CD4-positive, alpha-beta T cell (primary cell): Measurements from ENCODE around the gene PTPRE. TPM values are rescaled to one million over a fixed set of nuclear protein-coding genes. Genes with fewer than 3 reads are reported as not detected.

Source experiments
- ATAC-seq: fragments of 200-7000 bp; cut with Tn5 transposase; one replicate; pipeline ENCODE4 v1.10.0; 2022; ENCODE audit warnings: mild to moderate bottlenecking; ENCODE audit not compliant: poor library complexity
- CTCF ChIA-PET: fragments of 350-600 bp; sonication (Branson Sonifier 250); formaldehyde crosslinking; loops from one replicate; lab custom pipeline; 2021; ENCODE audit warnings: antibody characterized with exemption, inconsistent platforms; lab: Charles Lee
- POLR2A ChIA-PET: fragments of 350-600 bp; sonication (Branson Sonifier 250); formaldehyde crosslinking; loops from one replicate; lab custom pipeline; 2021; ENCODE audit warnings: antibody characterized with exemption, inconsistent platforms; lab: Charles Lee
- DNase-seq, 14 experiments: peaks; one replicate each; pipeline ENCODE4 v3.0.0-alpha.2; 2013 to 2020; ENCODE audit warnings: mixed read lengths in 2 of 14
- H3K27ac ChIP-seq, 2 donors: one replicate each; pipeline versions ENCODE4 v1.5.1 to v1.7.0; 2013; ENCODE audit warnings: low read length in 2 of 2, low read depth in 1 of 2, mild to moderate bottlenecking in 1 of 2
- H3K27me3 ChIP-seq, 2 experiments: 1 replicate in 1 of 2; 2 replicates in 1 of 2; pipeline versions ENCODE4 v1.6.1 to v1.7.0; 2013; ENCODE audit warnings: low read length in 2 of 2, control low read depth in 1 of 2, mild to moderate bottlenecking in 1 of 2, moderate library complexity in 1 of 2; ENCODE audit not compliant: insufficient read depth in 2 of 2, control insufficient read depth in 1 of 2
- H3K36me3 ChIP-seq: one replicate; pipeline ENCODE4 v1.6.1; 2013; ENCODE audit warnings: low read length, control low read depth; ENCODE audit not compliant: insufficient read depth
- H3K4me1 ChIP-seq: one replicate; pipeline ENCODE4 v1.6.1; 2013; ENCODE audit warnings: low read length, control low read depth; ENCODE audit not compliant: insufficient read depth
- H3K4me3 ChIP-seq: one replicate; pipeline ENCODE4 v1.5.1; 2013; ENCODE audit warnings: mild to moderate bottlenecking, low read length, moderate library complexity
- H3K9me3 ChIP-seq, 2 experiments: 1 replicate in 1 of 2; 2 replicates in 1 of 2; pipeline versions ENCODE4 v1.6.1 to v1.7.0; 2013; ENCODE audit warnings: low read length in 2 of 2, mild to moderate bottlenecking in 2 of 2, control low read depth in 1 of 2, moderate library complexity in 1 of 2; ENCODE audit not compliant: control insufficient read depth in 1 of 2, insufficient read depth in 1 of 2
- H3K27ac Mint-ChIP-seq: one replicate; pipeline ENCODE4 v1.8.0; 2020; ENCODE audit warnings: mixed read lengths
- H3K27me3 Mint-ChIP-seq: one replicate; pipeline ENCODE4 v1.8.0; 2021; ENCODE audit warnings: mixed read lengths
- H3K36me3 Mint-ChIP-seq: one replicate; pipeline ENCODE4 v1.8.0; 2021; ENCODE audit warnings: low read depth, mixed read lengths
- H3K4me1 Mint-ChIP-seq: one replicate; pipeline ENCODE4 v1.8.0; 2021; ENCODE audit warnings: low read depth, mixed read lengths
- H3K4me3 Mint-ChIP-seq: one replicate; pipeline ENCODE4 v1.8.0; 2020; ENCODE audit warnings: mild to moderate bottlenecking, mixed read lengths
- H3K9me3 Mint-ChIP-seq: one replicate; pipeline ENCODE4 v1.8.0; 2020; ENCODE audit warnings: mixed read lengths
- CTCF ChIP-seq: fragments of 200-600 bp; IDR thresholded peaks from one replicate; pipeline ENCODE4 v1.8.0; 2022; ENCODE audit warnings: antibody characterized with exemption, mild to moderate bottlenecking
- intact Hi-C, 2 experiments: fragments of 100-400 bp; cut with DNase I in 1 of 2; cut with micrococcal nuclease in 1 of 2; formaldehyde crosslinking; loops; one replicate each; pipeline versions ENCODE4 v1.15.1 to v1.9.0; 2023 to 2025; cut with DNase I, micrococcal nuclease
- total RNA-seq, 174 experiments: library from RNA in 2 of 174; stranded (reverse) in 2 of 174; gene quantifications; one replicate each; pipeline ENCODE4 v1.2.3 and lab custom pipeline; 2021 to 2026

PTPRE gene
- total RNA-seq, 2 experiments from 2014 or later, result 47.6 to 55.1 TPM

DNA sequence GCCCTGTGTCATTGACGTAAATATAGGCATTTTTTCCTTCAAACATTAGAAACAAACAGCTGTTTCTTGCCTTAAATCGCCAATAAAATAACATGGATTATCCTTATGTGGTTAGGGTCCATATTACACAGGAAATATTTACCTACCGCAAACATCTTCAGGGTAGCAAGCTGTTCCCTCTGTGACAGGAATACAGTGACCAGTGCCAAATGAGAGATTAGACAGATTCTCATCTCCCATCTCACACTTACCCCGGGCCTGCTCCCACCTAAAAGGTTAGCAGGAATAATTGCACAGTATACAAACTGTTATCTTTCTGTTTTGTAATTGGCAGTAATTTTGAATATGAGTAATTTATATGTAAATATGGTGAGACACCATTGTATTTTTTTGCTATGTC is 202.8 kb downstream of the PTPRE start:
- no peak for DNase-seq
- no peak overlapping the region for H3K4me3 Mint-ChIP-seq
- H3K27me3 ChIP-seq, result no peaks in the 10 kb centered on the region
- ChIA-PET CTCF (no interaction called here), POLR2A (no interaction called here)
- peaks cover 4% of the 10 kb centered on the region for H3K4me1 ChIP-seq
- peaks cover 5% of the 10 kb centered on the region for H3K4me1 Mint-ChIP-seq
- no peaks in the 10 kb centered on the region for H3K36me3 Mint-ChIP-seq
- no peak for TF ChIP-seq CTCF
- no peak overlapping the region for H3K4me3 ChIP-seq
- no peaks in the 10 kb centered on the region for H3K9me3 ChIP-seq
- no peaks in the 10 kb centered on the region for H3K36me3 ChIP-seq
- no peak overlapping the region for H3K27ac ChIP-seq
- intact Hi-C loops, result no loop called here
- H3K27ac Mint-ChIP-seq, result no peak overlapping the region
- no peaks in the 10 kb centered on the region for H3K27me3 Mint-ChIP-seq
- no peaks in the 10 kb centered on the region for H3K9me3 Mint-ChIP-seq
- no peak for ATAC-seq

DNA sequence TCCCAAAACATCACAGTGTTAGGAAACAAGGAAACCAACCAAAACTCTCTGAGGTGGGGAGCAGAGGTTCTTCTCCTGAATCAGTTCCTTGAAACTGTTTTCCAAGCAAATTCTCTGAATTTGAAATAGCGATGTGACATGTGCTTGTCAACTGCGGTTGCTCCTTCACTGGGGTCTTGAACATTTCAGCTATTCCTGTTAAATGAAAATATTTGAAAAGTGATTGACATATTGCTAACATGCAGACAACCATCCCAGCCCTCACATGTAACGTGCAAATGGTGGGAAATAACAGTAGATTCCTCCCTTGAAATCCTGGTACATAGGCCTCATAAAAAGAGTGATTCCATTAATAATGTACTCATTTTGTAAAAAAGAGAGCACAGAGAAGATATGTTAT is 203.4 kb downstream of the PTPRE start:
- Mint-ChIP-seq H3K4me3 (no peak overlapping the region), H3K27me3 (no peaks in the 10 kb centered on the region), H3K36me3 (no peaks in the 10 kb centered on the region), H3K9me3 (no peaks in the 10 kb centered on the region), H3K4me1 (no peaks in the 10 kb centered on the region), H3K27ac (no peak overlapping the region)
- ChIA-PET CTCF (interaction anchor here (1.2 kb wide), 1 partner anchor 32 kb away, joined by 3 read pairs; no protein-coding TSS in a partner anchor), POLR2A (no interaction called here)
- H3K27me3 ChIP-seq, result no peaks in the 10 kb centered on the region
- H3K4me3 ChIP-seq, result no peak overlapping the region
- no peaks in the 10 kb centered on the region for H3K9me3 ChIP-seq
- no peak for ATAC-seq
- no peak overlapping the region for H3K27ac ChIP-seq
- no peaks in the 10 kb centered on the region for H3K4me1 ChIP-seq
- intact Hi-C loops, result no loop called here
- no peak for TF ChIP-seq CTCF
- no peaks in the 10 kb centered on the region for H3K36me3 ChIP-seq
- no peak for DNase-seq

GRCh38 chr10:128111696-128112095 is 204.8 kb downstream of the PTPRE start:
- Histone ChIP-seq H3K36me3 (no peaks in the 10 kb centered on the region), H3K27me3 (no peaks in the 10 kb centered on the region), H3K9me3 (no peaks in the 10 kb centered on the region), H3K4me3 (no peak overlapping the region), H3K4me1 (no peaks in the 10 kb centered on the region), H3K27ac (no peak overlapping the region)
- no peak for DNase-seq
- no peak overlapping the region for H3K27ac Mint-ChIP-seq
- no peaks in the 10 kb centered on the region for H3K9me3 Mint-ChIP-seq
- intact Hi-C loops, result no loop called here
- no peaks in the 10 kb centered on the region for H3K36me3 Mint-ChIP-seq
- H3K4me1 Mint-ChIP-seq, result no peaks in the 10 kb centered on the region
- H3K27me3 Mint-ChIP-seq, result no peaks in the 10 kb centered on the region
- H3K4me3 Mint-ChIP-seq, result no peak overlapping the region
- ATAC-seq, result no peak
- CTCF ChIA-PET, result interaction anchor here (1.2 kb wide), 1 partner anchor 33 kb away, joined by 3 read pairs; no protein-coding TSS in a partner anchor
- POLR2A ChIA-PET, result no interaction called here
- TF ChIP-seq CTCF, result no peak
